HEK293 (cell line): ENCODE data around the gene TAS2R50.

Source experiments
- CTCF ChIA-PET: fragments of 350-600 bp; formaldehyde crosslinking; extraction: SDS; loops from one replicate; lab custom pipeline; 2021; ENCODE audit warnings: antibody characterized with exemption; lab: Yijun Ruan, JAX
- POLR2A ChIA-PET: fragments of 300-600 bp; formaldehyde crosslinking; extraction: SDS; loops from one replicate; lab custom pipeline; 2020; ENCODE audit warnings: antibody characterized with exemption, inconsistent platforms; lab: Yijun Ruan, JAX
- H3K27ac ChIP-seq: fragments of 200-500 bp; sonication (Bioruptor generic); 2 replicates; pipeline ENCODE4 v1.5.1; 2014; ENCODE audit warnings: low read depth, low read length, control low read depth, inconsistent platforms; ENCODE audit errors: extremely low read depth
- H3K36me3 ChIP-seq, 2 experiments: fragments of 200-500 bp in 1 of 2; sonication (Bioruptor generic) in 1 of 2; 1 replicate in 1 of 2; 2 replicates in 1 of 2; pipeline ENCODE4 v1.5.1; 2014 to 2017; ENCODE audit warnings: inconsistent platforms in 2 of 2, low read length in 2 of 2; ENCODE audit not compliant: control insufficient read depth in 2 of 2, insufficient read depth in 1 of 2
- H3K4me1 ChIP-seq: fragments of 200-500 bp; sonication (Bioruptor generic); 2 replicates; pipeline ENCODE4 v1.5.1; 2014; ENCODE audit warnings: mild to moderate bottlenecking, low read length, inconsistent platforms; ENCODE audit not compliant: control insufficient read depth, insufficient read depth
- H3K4me3 ChIP-seq: 2 replicates; pipeline ENCODE4 v1.5.1; 2011; ENCODE audit warnings: low read depth, mild to moderate bottlenecking, control low read depth, low read length, moderate library complexity
- H3K9me3 ChIP-seq: fragments of 200-500 bp; sonication (Bioruptor generic); 2 replicates; pipeline ENCODE4 v1.5.1; 2014; ENCODE audit warnings: low read depth, low read length, inconsistent platforms; ENCODE audit not compliant: control insufficient read depth, insufficient read depth
- AEBP2 ChIP-seq: fragments of 450-650 bp; formaldehyde crosslinking; IDR thresholded peaks from 2 replicates; pipeline ENCODE4 v1.5.1; 2016; ENCODE audit warnings: missing biosample characterization, missing genetic modification characterization, borderline replicate concordance
- KLF8 ChIP-seq: fragments of 450-650 bp; formaldehyde crosslinking; IDR thresholded peaks from 2 replicates; pipeline ENCODE4 v1.5.1; 2016; ENCODE audit warnings: missing biosample characterization, missing genetic modification characterization
- KLF9 ChIP-seq: fragments of 450-650 bp; formaldehyde crosslinking; IDR thresholded peaks from 2 replicates; pipeline ENCODE4 v1.5.1; 2016; ENCODE audit warnings: missing biosample characterization, missing genetic modification characterization, low read depth
- SCRT2 ChIP-seq: fragments of 450-650 bp; formaldehyde crosslinking; IDR thresholded peaks from 2 replicates; pipeline ENCODE4 v1.5.1; 2016; ENCODE audit warnings: missing biosample characterization, missing genetic modification characterization
- SP2 ChIP-seq: fragments of 450-650 bp; formaldehyde crosslinking; IDR thresholded peaks from 2 replicates; pipeline ENCODE4 v1.5.1; 2016; ENCODE audit warnings: missing biosample characterization, missing genetic modification characterization
- WT1 ChIP-seq: fragments of 450-650 bp; formaldehyde crosslinking; IDR thresholded peaks from 2 replicates; pipeline ENCODE4 v1.5.1; 2016; ENCODE audit warnings: missing biosample characterization, missing genetic modification characterization
- ZBTB21 ChIP-seq: fragments of 450-650 bp; formaldehyde crosslinking; IDR thresholded peaks from 2 replicates; pipeline ENCODE4 v1.5.1; 2017; ENCODE audit warnings: missing biosample characterization, missing genetic modification characterization
- ZFP37 ChIP-seq: fragments of 450-650 bp; formaldehyde crosslinking; IDR thresholded peaks from 2 replicates; pipeline ENCODE4 v1.5.1; 2016; ENCODE audit warnings: missing biosample characterization, missing genetic modification characterization
- ZNF10 ChIP-seq: fragments of 450-650 bp; formaldehyde crosslinking; IDR thresholded peaks from 2 replicates; pipeline ENCODE4 v1.5.1; 2017; ENCODE audit warnings: missing biosample characterization, missing genetic modification characterization
- ZNF184 ChIP-seq: fragments of 450-650 bp; IDR thresholded peaks from 2 replicates; pipeline ENCODE4 v1.5.1; 2018; ENCODE audit warnings: missing biosample characterization, mild to moderate bottlenecking, missing genetic modification characterization
- ZNF211 ChIP-seq: fragments of 450-650 bp; formaldehyde crosslinking; IDR thresholded peaks from 2 replicates; pipeline ENCODE4 v1.5.1; 2016; ENCODE audit warnings: low read depth, missing biosample characterization, missing genetic modification characterization
- ZNF214 ChIP-seq: fragments of 450-650 bp; formaldehyde crosslinking; IDR thresholded peaks from 2 replicates; pipeline ENCODE4 v1.5.1; 2017; ENCODE audit warnings: missing biosample characterization, mild to moderate bottlenecking, missing genetic modification characterization, borderline replicate concordance
- ZNF341 ChIP-seq: fragments of 450-650 bp; formaldehyde crosslinking; IDR thresholded peaks from 2 replicates; pipeline ENCODE4; 2016; ENCODE audit warnings: low read depth, missing biosample characterization, missing genetic modification characterization
- ZNF362 ChIP-seq: fragments of 450-650 bp; formaldehyde crosslinking; IDR thresholded peaks from 2 replicates; pipeline ENCODE4 v1.5.1; 2016; ENCODE audit warnings: missing biosample characterization, missing genetic modification characterization
- ZNF37A ChIP-seq: fragments of 450-650 bp; IDR thresholded peaks from 2 replicates; pipeline ENCODE4 v1.5.1; 2018; ENCODE audit warnings: missing biosample characterization, missing genetic modification characterization
- ZNF510 ChIP-seq: fragments of 450-650 bp; formaldehyde crosslinking; IDR thresholded peaks from 2 replicates; pipeline ENCODE4 v1.5.1; 2018; ENCODE audit warnings: mild to moderate bottlenecking, missing genetic modification characterization, missing biosample characterization; ENCODE audit not compliant: insufficient replicate concordance
- ZNF513 ChIP-seq: fragments of 450-650 bp; IDR thresholded peaks from 2 replicates; pipeline ENCODE4 v1.5.1; 2018; ENCODE audit warnings: missing biosample characterization, missing genetic modification characterization
- ZNF530 ChIP-seq: fragments of 450-650 bp; formaldehyde crosslinking; IDR thresholded peaks from 2 replicates; pipeline ENCODE4 v1.5.1; 2016; ENCODE audit warnings: low read depth, missing biosample characterization, missing genetic modification characterization
- ZNF571 ChIP-seq: fragments of 450-650 bp; formaldehyde crosslinking; IDR thresholded peaks from 2 replicates; pipeline ENCODE4 v1.5.0; 2017; ENCODE audit warnings: missing biosample characterization, missing genetic modification characterization
- ZNF645 ChIP-seq: fragments of 450-650 bp; formaldehyde crosslinking; IDR thresholded peaks from 2 replicates; pipeline ENCODE4; 2016; ENCODE audit warnings: missing biosample characterization, missing genetic modification characterization
- ZNF670 ChIP-seq: fragments of 450-650 bp; formaldehyde crosslinking; IDR thresholded peaks from 2 replicates; pipeline ENCODE4 v1.5.1; 2016; ENCODE audit warnings: missing biosample characterization, missing genetic modification characterization, low read depth
- ZNF707 ChIP-seq: fragments of 450-650 bp; formaldehyde crosslinking; IDR thresholded peaks from 2 replicates; pipeline ENCODE4 v1.5.1; 2016; ENCODE audit warnings: missing biosample characterization, missing genetic modification characterization
- ZNF768 ChIP-seq: fragments of 450-650 bp; formaldehyde crosslinking; IDR thresholded peaks from 2 replicates; pipeline ENCODE4 v1.5.1; 2018; ENCODE audit warnings: missing biosample characterization, mild to moderate bottlenecking, missing genetic modification characterization

TAS2R50 gene

GRCh38 chr12:10943167-10943566, 43.5 kb downstream of the TAS2R50 start:
- Histone ChIP-seq H3K36me3 (no peaks in the 10 kb centered on the region), H3K4me1 (no peaks in the 10 kb centered on the region), H3K4me3 (no peak overlapping the region), H3K27ac (no peak overlapping the region), H3K9me3 (no peaks in the 10 kb centered on the region)
- TF ChIP-seq KLF9 (no peak), ZNF768 (tag by site-specific recombination) (no peak), ZNF37A (no peak), ZNF184 (no peak), ZNF211 (tag by site-specific recombination) (no peak), ZNF645 (tag by site-specific recombination) (no peak), ZNF362 (tag by site-specific recombination) (no peak), AEBP2 (tag by site-specific recombination) (no peak), ZNF214 (tag by site-specific recombination) (no peak), ZNF670 (tag by site-specific recombination) (no peak)
- ChIA-PET POLR2A (no interaction called here), CTCF (interaction anchor here (0.7 kb wide), 1 partner anchor 63 kb away, joined by 3 read pairs; no protein-coding TSS in a partner anchor)

- POLR2A ChIA-PET: no interaction called here
- TF ChIP-seq ZNF707 (tag by site-specific recombination) (no peak), KLF8 (tag by site-specific recombination) (no peak), ZNF510 (tag by site-specific recombination) (no peak), ZBTB21 (tag by site-specific recombination) (no peak), ZFP37 (tag by site-specific recombination) (no peak), ZNF10 (no peak), ZNF530 (no peak), WT1 (tag by site-specific recombination) (no peak), ZNF341 (tag by site-specific recombination) (no peak), SP2 (no peak), ZNF513 (tag by site-specific recombination) (no peak), ZNF571 (no peak), SCRT2 (tag by site-specific recombination) (no peak)
- H3K36me3 ChIP-seq: no peaks in the 10 kb centered on the region
- no peak overlapping the region for H3K4me3 ChIP-seq
- CTCF ChIA-PET: interaction anchor here (0.7 kb wide), 1 partner anchor 46 kb away, joined by 4 read pairs; no protein-coding TSS in a partner anchor
- H3K4me1 ChIP-seq: no peaks in the 10 kb centered on the region
- H3K27ac ChIP-seq: no peak overlapping the region
- no peaks in the 10 kb centered on the region for H3K9me3 ChIP-seq
These were observed 44.6 kb downstream of the TAS2R50 start for GRCh38 chr12:10941916-10942607.
